Fibroblast of the conjunctiva (primary cell): Measurements from ENCODE around the gene RAB4A.
"Not testable (repeated sequence)": the region's sequence is repeated elsewhere in the genome, so short reads cannot be mapped to it uniquely, and the experiment has no call there.

ENCODE experiments used
- DNase-seq: peaks from one replicate; pipeline ENCODE4 v3.0.0-alpha.2; 2010; ENCODE audit warnings: low read depth

The RAB4A gene

DNA sequence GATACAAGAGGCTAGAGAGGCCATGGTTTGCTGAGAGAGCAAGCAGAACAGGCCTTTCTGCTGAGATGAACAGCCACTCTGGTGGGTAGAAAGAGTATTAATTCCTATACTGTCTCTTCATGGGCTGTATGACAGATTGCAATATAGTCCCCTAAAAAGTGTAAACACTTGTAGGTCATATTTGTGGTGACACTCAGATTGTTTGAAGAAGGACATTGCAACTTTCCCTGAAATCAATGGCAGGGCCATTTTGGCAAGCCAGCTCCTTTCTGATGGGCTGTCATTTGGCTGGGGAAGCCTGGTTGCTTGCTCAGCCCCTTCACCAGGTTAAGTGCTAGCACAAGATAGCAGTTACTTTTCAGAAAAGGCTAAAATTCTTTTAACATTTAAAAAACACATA lies 27.5 kb downstream of the RAB4A start:
- DNase-seq, result no peak

DNA sequence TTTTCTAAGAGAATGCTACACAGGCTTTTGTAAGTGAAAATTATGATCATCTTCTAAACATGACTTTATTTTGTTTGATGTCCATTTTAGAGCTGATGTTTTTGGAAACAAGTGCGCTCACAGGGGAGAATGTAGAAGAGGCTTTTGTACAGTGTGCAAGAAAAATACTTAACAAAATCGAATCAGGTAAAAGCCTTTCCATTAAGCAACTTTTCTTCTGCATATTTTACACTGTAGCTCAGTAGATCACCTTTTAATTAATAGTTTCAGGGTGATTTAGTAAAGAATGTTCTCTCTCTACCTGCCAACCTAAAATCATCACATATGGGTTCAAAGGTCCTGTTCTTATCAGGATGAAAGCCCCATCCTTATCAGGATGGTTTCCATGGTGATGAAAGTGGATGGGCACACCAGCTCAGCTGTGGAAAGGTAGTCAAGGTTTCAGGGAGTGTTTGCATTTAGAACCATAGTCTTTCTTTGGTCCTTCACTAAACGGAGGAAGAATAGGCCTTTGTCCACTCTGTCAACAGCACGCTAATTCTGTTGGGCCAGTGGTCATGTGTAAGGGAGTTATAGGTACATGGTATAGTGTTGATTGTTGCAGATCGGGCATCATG lies 28.1 kb downstream of the RAB4A start:
- no peak for DNase-seq

DNA sequence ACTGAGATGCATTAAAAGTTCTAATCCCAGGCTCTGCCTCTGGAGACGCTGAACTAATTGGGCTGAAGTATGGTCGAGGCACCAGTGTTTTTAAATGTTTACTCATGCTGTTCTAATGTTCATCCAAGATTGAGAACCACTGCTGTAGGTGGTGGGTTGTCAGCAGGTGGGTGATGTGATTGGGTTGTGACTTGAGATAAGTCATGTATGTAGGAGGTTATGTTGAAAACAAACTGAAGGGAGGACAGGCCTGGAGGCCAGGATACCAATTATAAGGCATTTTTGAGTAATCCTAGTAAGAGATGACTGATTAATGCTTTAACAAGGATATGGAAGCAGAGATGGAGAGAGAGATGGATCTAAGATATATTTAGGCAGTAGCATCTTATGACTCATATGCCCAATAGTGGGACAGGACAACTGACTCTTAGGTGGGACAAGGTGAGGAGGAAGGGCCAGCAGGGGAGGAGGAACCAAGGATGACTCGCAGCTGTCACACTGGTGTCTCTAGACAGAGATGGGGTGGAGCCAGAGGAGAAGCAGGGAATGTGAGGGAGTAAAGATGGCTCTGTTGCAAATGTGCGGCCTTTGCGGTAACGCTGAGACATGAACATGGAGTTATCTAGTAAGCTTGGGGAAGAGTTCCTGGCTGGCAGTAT lies 29.3 kb downstream of the RAB4A start:
- no peak for DNase-seq

DNA sequence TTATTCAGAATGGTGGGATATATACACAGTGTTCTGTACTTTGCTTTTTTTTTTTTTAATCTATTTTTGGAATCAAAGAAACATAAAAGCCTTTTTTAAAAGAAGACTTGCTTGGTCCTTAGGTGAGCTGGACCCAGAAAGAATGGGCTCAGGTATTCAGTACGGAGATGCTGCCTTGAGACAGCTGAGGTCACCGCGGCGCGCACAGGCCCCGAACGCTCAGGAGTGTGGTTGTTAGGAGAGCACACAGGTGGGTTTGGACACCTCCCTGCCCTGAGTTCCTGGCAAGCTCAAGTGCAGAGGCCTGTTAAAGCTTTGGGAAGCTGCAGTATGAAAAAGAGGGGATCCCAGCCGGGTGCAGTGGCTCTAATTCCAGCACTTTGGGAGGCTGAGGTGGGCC lies 31.8 kb downstream of the RAB4A start:
- no peak for DNase-seq

GRCh38 chr1:229303855-229304254 lies 32.9 kb downstream of the RAB4A start:
- DNase-seq, result no peak

- DNase-seq, result no peak
These were observed 34.5 kb downstream of the RAB4A start for GRCh38 chr1:229305392-229305791.

GRCh38 chr1:229309074-229309473 lies 38.2 kb downstream of the RAB4A start:
- DNase-seq, result no peak

- DNase-seq, result no peak
These were observed 38.8 kb downstream of the RAB4A start for GRCh38 chr1:229309684-229310083.

DNA sequence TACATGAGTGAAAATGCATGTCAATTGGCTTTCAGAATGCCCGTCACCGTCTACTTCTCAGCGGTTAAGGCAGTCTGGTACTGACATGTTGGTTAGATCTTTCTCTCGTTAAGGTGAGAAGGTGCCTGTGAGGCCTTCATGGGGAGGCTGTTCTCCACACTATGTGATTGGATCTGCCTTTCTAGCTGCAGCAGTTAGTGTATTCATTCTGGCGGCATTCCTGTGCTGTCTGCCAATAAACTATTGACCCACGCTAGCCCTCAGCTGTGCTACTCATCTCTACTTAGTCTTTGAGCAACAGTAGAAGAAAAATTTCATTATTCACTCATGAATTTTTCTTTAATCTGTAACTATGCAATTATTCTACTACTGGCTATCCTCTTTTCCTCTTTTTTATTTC lies 39.9 kb downstream of the RAB4A start:
- no peak for DNase-seq

- DNase-seq, result no peak
These were observed 45.3 kb downstream of the RAB4A start for GRCh38 chr1:229316166-229316565.

DNA sequence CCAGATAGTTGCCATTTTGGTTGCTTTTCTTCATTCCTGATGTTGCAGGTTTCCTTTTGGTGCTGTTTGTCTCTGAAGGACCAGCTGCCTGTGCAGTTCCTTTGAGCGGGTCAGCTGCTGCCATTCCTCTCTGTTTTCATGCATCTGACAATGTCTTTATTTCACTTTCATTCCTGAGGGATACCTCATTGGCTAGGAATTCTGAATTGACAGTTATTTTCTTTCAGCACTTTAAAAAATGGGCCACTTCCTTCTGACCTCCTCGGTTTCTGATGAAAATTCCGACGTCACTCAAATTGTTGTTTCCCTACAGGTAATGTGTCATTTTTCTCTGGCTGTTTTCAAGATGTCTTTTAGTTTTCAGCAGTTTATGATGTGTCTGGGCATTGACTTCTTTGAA lies 47.1 kb downstream of the RAB4A start:
- DNase-seq, result no peak

DNA sequence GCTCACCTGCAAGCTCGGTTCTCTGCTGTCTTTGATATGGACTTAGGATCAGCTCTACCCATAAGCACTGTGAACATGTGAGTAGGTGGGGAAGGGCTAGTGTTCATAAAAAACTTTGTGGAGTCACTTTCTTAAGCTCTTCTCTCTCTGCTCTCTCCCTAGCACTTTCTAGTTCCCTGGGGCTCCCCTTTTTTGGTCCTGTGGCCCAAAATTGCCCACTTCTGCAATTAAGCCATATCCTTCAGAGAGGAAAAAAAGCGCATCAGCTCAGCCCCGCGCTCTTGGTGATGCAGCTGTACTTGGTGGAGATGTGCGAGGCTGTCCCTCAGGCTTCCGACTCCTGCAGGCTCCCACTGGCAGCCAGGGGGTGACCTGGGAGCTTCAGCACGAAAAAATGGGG lies 48.6 kb downstream of the RAB4A start:
- no peak for DNase-seq

DNA sequence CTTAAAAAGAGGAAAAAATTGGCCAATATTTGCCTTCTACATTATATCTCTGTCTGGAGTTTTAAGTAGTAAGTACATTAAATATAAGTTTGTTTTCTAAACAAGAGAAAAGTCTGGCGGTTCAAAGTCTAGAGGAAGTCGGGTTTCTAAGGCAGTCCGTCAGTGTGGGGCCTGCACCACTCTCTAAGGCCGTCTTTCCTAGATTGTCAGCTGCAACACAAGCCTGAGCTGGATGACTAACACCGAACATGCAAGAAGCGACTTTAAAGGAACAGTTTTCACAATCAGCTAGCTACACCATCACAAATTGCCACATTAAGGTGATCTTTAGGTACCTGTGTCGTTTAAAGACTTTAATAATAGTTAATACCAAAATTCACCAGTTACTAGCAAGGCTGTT lies 52.3 kb downstream of the RAB4A start:
- no peak for DNase-seq

GRCh38 chr1:229323885-229324553 lies 53.1 kb downstream of the RAB4A start:
- DNase-seq, result no peak

- DNase-seq, result no peak
These were observed 54.5 kb downstream of the RAB4A start for GRCh38 chr1:229325401-229325800.

DNA sequence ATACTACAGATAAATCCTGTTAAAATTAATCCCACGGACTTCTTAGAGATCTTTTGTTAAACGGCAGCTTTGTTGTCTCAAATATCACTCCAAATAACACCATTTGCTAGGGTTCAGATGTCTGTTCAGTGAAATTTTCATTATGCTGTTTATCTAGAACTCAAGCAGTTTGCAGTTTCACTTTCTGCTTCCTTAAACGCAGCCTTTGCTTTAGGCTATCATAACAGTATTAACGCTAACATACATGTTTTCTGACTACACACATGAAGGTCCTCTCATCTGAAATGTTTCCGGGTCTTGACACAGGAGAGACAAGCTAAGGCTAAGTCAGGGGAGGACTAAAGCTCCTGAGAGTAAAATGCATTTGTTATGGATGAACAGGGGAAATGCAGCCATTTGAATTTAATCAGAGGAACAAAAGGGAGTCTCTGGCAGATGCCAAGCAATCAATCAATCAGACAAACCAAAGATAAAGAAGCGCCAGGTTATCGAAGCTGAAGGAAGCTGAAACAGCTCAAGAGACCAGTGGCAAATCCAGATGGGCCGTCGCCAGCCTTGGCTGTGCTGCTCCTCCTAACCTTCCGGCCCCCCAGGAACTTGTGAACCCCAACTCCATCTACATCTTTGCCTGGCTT lies 55.1 kb downstream of the RAB4A start:
- no peak for DNase-seq

DNA sequence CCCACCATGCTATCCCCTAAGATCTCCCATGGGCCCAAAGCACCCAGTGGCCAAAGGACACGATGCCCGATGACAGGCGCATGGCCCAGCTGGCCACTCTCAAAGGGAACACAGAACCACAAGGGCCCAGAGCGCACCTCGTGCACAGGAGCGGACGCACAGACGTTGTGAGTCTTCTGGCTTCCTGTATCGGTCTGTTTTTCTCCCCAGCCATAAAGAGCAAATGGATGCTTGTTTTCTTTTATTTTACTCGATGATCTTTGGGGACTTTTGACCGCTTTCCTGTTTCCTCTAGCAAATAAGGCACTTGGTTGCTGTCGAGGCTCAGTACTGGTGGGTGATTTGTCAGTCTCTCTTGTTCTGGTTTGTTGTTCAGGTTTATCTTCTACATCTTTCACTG lies 55.7 kb downstream of the RAB4A start:
- DNase-seq, result no peak

DNA sequence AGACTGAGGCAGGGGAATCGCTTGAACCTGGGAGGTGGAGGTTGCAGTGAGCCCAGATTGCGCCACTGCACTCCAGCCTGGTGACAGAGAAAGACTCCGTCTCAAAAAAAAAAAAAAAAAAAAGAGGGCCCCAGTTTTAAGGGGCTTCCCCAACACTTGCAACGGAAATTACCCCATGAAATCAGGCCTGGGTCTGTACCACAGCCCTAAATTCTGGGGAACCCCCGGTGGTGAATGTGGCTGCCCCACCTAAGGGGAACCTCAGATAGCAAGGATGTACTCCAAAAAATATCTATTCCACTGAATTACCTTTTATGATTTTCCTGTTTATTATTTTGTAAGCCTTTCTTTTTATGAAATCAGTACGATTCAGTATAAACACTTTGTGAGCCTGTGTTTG lies 56.9 kb downstream of the RAB4A start:
- not testable (repeated sequence) for DNase-seq

DNA sequence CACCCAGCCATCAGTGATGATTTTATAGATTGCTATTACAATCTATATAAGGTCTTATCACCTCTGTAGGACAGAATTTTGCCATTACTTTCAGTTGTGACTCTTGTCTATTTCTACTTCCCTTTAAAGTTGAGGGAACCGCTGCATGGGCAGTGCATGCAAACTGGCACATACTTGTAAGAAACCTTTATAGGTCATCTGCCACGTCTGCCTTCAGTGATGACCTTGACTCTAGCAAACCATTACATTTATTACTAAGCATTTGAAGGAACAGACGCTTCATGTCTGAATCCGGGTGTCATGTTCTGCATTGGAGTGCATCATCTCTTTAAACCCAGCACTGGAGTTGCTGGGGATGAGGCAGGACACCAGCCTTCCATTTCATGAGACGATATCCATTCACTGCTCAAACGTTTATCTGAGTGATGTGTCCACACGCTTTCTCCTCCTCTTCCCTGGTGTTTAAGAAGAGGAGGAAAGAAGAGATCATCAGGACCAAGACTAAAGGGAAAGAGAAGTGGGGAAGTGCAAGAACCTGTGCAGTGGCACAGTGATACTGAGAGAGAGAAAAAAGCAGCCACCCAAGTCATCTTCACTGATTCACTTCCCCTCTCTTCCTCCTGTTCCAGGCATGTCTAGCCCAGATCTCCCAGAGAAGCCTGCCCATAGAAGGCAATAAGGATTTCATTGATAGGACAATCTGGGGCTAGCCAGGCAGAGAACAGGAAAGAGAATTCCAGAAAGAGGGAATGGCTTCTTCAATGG lies 57.9 kb downstream of the RAB4A start:
- no peak for DNase-seq

DNA sequence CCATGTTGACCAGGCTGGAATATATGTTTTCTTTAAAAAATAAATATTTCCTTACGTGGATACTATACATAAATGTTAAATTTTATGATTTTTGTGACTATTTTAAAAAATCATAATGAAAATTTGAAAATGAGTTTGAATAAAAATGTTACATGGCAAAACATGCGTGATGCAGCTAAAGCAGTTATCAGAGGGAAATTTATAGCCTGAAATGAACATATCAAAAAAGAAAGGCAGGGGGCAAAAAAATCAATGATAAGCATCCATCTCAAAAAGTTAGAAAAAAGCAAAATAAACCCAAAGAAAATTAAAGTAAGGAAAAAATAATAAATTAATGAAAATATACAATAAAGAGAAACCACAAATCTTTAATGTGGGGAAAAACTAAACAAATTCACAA lies 63.4 kb downstream of the RAB4A start:
- DNase-seq, result no peak

DNA sequence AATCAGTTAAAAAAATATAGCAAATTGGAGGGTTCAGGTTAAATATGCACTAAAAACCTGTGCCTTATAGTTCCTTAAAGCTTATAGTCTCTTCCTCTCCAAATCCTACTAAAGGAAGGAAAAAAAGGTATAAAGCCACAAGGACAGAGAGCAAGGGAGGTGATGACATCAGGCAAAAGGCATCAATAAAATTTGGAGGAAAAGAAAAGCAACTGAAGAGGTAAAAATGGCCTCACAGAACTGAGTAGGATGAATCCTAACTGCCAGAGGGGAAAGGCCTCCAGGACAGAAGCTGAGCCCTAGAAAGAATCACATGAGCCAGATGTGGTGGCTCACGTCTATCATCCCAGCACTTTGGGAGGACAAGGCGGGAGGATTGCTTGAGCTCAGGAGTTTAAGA lies 63.8 kb downstream of the RAB4A start:
- DNase-seq, result no peak

DNA sequence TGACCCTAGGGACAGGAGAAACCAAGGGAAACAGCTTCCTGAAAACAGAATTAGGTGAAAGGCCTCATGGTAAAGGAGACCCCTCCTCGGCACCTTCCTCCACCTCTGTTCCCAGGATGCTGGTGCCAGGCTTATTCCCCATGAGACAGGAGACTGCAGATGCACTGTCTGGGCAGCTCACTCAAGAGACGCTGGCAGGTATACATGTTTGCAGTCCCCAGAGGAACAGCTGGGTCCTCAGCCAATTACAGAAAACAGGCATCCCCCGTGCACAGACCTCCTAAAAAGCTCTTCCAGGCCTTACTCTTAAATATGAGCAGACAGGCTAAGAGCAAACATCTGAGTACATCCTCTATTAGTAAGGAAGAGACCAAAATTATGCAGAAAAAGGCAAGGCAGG lies 65.4 kb downstream of the RAB4A start:
- DNase-seq, result no peak
